ENCODE measurements around the gene FGF12.

DNA sequence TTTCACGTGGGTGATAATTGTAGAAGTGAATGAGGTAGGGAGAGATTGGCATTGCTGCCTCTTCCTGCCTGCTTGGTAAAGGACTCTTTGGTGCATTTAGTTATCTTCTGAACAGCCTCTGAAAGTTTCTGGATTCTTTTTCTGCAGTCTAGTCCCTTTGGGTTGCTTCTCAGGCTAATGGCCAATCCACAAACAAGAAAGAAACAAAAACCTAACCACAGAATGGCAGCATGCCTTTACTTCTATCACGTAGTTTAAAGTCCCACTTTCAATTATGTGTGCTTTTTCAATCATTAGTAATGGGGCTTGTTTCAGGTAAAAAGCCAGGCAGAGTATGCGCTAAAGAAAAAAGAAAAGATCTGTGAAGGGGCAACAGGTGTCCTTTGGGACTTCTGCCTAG lies 7.4 kb downstream of the FGF12 start:
- TF ChIP-seq POLR2AphosphoS5 (IDR thresholded peaks at IDR 0.05), result no peak
- TF ChIP-seq, protein P1, sequence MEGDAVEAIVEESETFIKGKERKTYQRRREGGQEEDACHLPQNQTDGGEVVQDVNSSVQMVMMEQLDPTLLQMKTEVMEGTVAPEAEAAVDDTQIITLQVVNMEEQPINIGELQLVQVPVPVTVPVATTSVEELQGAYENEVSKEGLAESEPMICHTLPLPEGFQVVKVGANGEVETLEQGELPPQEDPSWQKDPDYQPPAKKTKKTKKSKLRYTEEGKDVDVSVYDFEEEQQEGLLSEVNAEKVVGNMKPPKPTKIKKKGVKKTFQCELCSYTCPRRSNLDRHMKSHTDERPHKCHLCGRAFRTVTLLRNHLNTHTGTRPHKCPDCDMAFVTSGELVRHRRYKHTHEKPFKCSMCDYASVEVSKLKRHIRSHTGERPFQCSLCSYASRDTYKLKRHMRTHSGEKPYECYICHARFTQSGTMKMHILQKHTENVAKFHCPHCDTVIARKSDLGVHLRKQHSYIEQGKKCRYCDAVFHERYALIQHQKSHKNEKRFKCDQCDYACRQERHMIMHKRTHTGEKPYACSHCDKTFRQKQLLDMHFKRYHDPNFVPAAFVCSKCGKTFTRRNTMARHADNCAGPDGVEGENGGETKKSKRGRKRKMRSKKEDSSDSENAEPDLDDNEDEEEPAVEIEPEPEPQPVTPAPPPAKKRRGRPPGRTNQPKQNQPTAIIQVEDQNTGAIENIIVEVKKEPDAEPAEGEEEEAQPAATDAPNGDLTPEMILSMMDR (IDR thresholded peaks at IDR 0.05), result no peak
- TF ChIP-seq EP300 (IDR thresholded peaks at IDR 0.05), result no peak
